GOT3 (cell line): Measurements from ENCODE around the gene SLC12A9.

Experiments used
- DNase-seq: peaks from one replicate; lab custom pipeline; 2025; ENCODE audit warnings: mixed read lengths; lab: John Stamatoyannopoulos, UW

Gene SLC12A9

DNA sequence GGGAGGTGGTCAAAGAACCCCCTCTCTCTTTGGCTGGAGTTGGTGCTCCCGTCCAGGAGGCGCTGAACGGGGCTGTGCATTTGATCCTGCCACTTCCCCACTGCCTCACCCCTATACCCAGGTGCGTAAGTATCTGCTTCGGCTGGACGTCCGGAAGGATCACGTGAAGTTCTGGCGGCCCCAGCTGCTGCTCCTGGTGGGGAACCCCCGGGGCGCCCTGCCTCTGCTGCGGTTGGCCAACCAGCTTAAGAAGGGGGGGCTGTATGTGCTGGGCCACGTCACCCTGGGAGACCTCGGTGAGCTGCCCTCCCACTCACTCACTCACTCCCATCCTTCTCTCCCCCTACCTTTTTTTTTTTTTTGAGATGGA, 9.1 kb downstream of the SLC12A9 start:
- no peak for DNase-seq

DNA sequence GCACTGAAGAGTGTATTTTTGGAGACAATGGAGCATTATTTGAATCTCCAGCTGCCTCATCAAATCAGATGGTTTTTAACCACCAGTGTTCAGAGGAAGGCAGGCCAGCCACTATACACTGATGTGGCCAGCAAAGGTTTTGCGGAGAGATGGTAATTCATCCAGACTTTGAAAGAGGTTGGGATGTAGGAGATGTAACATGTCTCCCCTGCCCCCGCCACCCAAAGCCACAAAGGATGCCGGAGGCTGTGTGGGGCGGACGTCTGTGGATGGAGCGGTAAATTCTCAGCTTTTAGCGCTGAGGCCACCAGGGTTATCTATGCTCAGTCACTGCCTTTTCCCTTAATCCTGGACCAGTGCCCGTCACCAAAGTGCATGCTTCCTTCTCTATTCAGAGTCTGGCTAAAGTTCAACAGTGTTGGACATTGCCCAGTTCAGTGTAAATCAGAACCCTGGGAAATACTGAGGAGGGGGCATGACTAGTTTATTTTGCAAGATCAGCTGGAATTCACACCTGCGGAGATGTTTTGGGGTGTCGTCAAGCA, 11.0 kb downstream of the SLC12A9 start:
- no peak for DNase-seq

DNA sequence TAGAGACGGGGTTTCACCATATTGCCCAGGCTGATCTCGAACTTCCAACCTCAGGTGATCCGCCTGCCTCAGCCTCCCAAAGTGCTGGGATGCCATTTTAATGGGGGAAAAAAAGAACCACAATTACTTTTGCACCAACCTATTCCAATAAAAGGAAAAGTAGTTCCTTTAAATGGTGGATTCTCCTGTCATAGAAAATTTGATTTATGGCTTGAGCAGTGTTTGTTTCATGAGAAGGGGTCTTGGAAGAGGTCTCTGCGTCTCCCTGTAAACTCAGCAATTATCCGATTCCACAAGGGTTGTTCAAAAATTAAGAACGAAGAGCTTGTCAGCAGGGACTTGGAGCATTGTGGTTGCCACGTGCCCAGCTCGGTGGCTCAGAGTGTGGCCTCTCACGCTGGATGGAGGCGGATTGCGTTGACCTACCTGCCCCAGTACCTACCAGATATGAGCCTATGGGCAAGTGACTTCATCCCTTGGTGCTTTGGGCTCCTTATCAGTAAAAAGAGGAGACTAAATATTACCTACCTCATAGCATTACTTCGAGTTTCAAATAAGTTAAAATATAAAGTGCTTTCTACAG, 11.8 kb downstream of the SLC12A9 start:
- DNase-seq: no peak

DNA sequence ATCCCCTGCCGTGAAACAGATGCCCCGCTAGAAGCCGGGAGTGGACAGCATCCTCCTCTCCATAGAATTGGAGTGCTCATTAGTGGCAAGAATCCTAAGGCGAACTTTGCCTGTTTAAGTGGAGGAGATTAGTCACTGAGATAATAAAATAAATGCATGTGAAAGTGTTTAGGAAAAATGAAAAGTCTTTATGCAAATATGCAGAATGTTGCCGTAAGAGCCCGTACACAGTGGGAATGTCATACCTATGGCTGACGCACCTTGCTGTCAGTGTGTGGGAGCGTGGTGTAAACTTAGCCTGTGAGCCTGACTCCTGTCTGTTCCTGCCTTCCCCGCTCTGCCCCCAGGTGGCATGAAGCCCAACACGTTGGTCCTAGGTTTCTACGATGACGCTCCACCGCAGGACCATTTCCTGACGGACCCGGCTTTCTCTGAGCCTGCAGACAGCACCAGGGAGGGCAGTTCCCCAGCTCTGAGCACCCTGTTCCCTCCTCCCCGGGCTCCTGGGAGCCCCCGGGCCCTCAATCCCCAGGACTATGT, 12.9 kb downstream of the SLC12A9 start:
- no peak for DNase-seq

DNA sequence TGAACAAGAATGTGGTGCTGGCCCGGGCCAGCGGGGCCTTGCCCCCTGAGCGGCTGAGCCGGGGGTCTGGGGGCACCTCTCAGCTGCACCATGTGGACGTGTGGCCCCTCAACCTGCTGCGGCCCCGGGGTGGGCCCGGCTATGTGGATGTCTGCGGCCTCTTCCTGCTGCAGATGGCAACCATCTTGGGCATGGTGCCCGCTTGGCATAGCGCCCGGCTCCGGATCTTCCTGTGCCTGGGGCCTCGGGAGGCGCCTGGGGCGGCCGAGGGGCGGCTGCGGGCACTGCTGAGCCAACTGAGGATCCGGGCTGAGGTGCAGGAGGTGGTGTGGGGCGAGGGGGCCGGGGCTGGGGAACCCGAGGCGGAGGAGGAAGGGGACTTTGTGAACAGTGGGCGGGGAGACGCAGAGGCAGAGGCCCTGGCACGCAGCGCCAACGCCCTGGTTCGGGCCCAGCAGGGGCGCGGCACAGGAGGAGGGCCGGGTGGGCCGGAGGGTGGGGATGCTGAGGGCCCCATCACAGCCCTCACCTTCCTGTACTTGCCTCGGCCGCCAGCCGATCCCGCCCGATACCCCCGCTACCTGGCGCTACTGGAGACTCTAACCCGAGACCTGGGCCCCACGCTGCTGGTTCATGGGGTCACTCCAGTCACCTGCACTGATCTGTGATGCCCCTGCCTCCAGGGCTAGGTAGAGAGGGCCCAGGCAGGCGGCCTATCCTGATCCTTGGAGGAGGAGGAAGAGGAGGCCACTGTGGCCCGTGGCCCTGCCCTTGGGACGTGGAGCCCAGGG, 13.6 kb downstream of the SLC12A9 start:
- DNase-seq: peak; percentile 53

DNA sequence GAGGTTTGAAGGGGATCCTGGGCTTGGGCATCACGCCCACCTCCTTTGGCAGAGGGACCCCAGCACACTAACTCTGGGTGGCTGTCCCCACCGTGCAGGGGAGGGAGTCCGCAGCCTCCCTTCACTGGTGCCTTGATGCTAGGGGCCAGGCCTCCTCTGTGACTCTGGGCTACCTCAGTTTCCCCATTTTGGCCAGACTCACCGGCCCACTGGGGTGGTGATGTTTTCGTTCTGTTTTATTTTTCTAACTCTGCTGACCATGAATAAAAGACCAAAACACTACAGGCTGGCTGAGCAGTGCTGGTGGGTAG, 14.2 kb downstream of the SLC12A9 start:
- DNase-seq: no peak

GRCh38 chr7:100867040-100867775, 14.7 kb downstream of the SLC12A9 start, which contains the start of gene TRIP6:
TRIP6 (plus strand) TSS chr7:100867387; CDS start chr7:100867498, 111 bp downstream.
- DNase-seq: peak; percentile 88

GRCh38 chr7:100867776-100868485, 15.4 kb downstream of the SLC12A9 start:
- DNase-seq: no peak

GRCh38 chr7:100873599-100874299, 21.2 kb downstream of the SLC12A9 start:
- no peak for DNase-seq

DNA sequence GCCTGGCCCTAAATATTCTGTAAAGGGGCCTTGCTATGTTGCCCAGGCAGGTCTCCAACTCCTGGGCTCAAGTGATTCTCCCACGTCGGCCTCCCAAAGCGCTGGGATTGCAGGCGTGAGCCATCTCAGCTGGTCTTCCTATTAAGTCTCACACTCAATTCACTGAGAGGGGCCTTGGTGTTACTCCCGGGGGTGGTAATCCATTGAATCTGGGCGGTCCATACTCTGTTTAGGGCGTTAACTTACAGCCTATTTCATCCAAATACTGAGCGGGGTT, 21.7 kb downstream of the SLC12A9 start:
- no peak for DNase-seq

DNA sequence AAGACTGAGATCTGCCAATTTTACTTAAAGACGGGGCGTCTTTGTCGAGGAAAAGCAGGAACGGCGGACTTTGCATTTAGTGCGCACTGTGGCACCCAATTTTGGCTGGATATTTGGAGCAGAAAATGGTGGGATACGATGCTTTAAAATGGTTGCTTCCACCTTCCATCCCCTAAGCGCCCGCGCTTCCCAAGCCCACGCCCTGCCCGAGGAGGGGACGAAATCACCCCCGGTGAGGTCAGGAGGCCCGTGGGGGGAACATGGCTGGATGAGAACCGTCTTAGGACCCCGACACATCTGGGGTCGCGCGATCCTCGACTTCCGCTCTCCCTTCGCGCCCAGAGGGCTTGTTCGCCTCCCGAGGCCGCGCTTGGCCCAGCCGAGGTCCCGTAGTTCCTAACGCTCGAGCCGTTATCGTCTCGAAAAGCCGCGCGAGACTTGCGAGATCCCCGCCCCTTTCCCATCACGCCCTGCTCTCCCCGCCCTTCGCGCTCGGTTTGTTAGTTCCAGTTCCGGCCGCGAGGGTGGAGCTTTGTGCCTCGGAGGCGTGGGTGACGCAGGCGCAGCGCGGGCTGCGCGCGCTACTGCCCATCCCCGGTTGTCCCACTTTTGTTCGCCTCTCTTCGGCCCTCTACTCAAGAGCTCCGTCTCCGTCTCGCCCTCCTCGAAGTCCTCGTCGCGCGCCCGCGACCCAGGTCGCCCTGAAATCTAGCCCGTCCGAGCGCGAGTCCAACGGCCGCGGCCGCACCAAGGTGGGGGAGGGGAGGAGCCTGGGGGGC, 22.3 kb downstream of the SLC12A9 start, which contains the start of gene SRRT:
Gene SRRT, plus strand, starts transcription at position 527 of the 779 bp plus-strand sequence. CDS start 488 bp downstream, outside the sequence.
- DNase-seq: peak; percentile 91

DNA sequence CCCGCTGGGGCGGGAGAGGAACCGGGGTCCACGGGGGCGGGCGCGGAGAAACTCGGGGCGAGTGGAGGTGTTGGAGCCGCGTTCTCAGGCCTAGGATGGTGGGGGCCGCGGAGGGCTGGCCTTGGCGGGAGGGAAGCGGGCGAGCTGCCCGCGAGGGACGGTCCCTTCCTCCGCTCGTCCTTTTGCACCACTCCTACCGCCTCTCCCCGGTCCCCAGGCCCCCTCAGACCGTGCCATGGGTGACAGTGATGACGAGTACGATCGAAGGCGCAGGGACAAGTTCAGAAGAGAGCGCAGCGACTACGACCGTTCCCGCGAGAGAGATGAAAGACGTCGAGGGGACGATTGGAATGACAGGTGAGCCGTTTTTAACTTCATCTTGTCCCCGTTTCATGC, 22.8 kb downstream of the SLC12A9 start:
- no peak for DNase-seq

- no peak for DNase-seq
Observed at GRCh38 chr7:100878013-100878412, 25.5 kb downstream of the SLC12A9 start.

DNA sequence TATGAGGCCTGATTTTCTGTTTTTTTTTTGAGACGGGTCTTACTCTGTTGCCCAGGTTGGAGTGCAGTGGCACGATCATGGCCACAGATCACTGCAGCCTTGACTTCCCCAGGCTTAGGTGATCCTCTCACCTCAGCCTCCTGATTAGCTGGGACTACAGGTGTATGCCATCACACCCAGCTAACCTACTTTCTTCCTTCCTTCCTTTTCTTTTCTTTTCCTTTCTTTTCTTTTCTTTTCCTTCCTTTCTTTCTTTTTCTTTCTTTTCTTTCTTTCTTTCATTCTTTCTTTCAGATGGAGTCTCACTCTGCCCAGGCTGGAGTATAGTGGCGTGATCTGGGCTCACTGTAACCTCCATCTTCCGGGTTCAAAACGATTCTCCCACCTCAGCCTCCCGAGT, 26.2 kb downstream of the SLC12A9 start:
- DNase-seq: no peak

DNA sequence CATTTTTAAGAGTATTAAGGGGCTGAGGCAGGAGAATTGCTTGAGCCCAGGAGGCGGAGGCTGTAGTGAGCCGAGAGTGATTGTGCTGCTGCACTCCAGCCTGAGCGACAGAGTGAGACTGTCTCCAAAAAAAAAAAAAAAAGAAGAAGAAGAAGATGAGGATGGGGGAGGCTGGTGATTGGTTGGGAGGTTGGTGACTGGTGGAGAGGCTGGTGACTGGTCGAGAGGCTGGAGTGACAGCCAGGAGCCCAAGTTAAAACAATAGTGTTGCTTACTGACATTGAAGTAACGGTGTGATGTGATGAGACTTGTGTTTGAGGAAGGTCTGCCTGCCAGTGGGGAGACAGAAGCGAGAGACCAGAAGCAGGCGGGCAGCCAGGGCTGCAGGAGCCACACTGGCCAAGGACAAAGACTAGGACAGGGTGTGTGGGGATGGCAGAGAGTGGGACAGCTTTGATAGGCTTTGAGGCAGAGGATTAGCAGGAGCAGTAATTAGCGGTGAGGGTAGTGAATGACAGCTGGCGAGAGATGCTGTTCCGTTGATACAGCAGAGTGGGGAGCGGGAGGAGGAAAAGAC, 27.3 kb downstream of the SLC12A9 start:
- DNase-seq: no peak

- DNase-seq: no peak
Observed at GRCh38 chr7:100880645-100881044, 28.1 kb downstream of the SLC12A9 start.

DNA sequence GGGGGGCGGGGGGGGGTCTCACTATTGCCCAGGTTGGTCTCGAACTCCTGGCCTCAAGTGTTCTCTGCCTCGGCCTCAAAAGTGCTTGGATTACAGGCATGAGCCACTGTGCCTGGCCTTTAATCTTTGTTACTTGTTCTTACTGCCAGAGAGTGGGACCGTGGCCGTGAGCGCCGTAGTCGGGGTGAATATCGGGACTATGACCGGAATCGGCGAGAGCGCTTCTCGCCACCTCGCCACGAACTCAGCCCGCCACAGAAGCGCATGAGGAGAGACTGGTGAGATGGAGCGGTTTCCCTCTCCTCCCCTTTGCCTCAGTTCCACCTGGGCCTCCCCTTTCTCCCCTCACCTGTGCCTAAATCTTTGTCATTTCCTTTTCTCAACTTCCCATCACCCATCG, 28.6 kb downstream of the SLC12A9 start:
- no peak for DNase-seq

- DNase-seq: no peak
Observed at GRCh38 chr7:100882201-100882600, 29.7 kb downstream of the SLC12A9 start.

DNA sequence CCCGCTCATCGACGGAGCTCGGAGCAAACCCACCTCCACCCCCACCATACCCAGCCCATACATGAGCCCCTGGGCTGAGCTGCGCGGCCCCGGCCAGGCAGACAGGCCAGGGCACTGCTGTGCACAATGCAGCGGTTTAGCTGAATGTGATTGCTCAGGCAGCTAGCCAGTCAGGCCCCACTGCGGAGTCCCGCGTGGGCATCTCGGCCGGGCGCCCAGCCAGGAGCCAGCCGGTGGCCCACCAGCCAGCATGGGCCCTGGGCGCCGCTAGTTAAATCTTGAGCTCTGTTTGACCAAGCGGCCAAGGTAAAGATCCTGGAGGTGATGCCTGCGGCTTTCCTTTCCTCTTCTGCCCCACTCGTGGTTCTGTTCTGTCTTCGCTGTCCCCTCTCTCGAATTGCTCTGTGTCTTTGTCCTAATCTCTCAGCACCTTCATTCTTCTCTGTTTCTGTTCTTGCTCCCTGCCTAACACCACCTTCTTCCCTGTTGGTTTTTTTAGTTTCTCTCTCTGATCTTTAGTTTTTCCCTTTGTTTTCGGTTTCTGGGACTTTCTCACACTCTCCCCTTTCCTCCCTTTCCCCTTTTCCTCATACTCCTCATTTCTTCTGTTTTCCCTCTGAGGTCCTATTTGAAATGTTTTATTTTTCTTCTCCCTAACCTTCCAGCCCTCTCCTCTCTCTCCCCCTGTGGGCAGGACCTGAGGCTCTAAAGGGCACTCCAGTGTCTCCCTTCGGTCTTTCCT, 30.4 kb downstream of the SLC12A9 start:
- no peak for DNase-seq
